Uterus (tissue), 4 donors: ENCODE measurements around the gene DENND5B. TPM values are rescaled to one million over a fixed set of nuclear protein-coding genes. Genes with fewer than 3 reads are reported as not detected.
"Not testable (repeated sequence)": the region's sequence is repeated elsewhere in the genome, so short reads cannot be mapped to it uniquely, and the experiment has no call there.

Experiments
- DNase-seq, 2 donors: peaks; one replicate each; pipeline ENCODE4 v3.0.0-alpha.2; 2019 to 2020
- H3K27ac ChIP-seq, 2 donors: fragments of 200-600 bp; sonication (generic); 1 replicate in 1 of 2; 2 replicates in 1 of 2; pipeline ENCODE4 v1.5.1; 2016 to 2018
- H3K27me3 ChIP-seq, 2 donors: fragments of 200-600 bp; sonication (generic); one replicate each; pipeline ENCODE4 v1.5.1; 2018 to 2019; ENCODE audit warnings: control low read depth in 1 of 2
- H3K36me3 ChIP-seq, 2 donors: fragments of 200-600 bp; sonication (generic); one replicate each; pipeline ENCODE4 v1.5.1; 2019; ENCODE audit warnings: control low read depth in 1 of 2
- H3K4me1 ChIP-seq, 2 donors: fragments of 200-600 bp; sonication (generic); one replicate each; pipeline ENCODE4 v1.5.1; 2018 to 2019; ENCODE audit warnings: control low read depth in 1 of 2
- H3K4me3 ChIP-seq, 2 donors: fragments of 200-600 bp; sonication (generic); 1 replicate in 1 of 2; 2 replicates in 1 of 2; pipeline ENCODE4 v1.5.1; 2018 to 2019; ENCODE audit warnings: mild to moderate bottlenecking in 1 of 2
- H3K9me3 ChIP-seq, 2 donors: fragments of 200-600 bp; sonication (generic); one replicate each; pipeline ENCODE4 v1.5.1; 2019; ENCODE audit warnings: control low read depth in 1 of 2
- POLR2A ChIP-seq, 2 donors: fragments of 450-650 bp; IDR thresholded peaks; one replicate each; pipeline ENCODE4 v1.6.1; 2016; ENCODE audit warnings: antibody characterized with exemption in 2 of 2, mild to moderate bottlenecking in 1 of 2, moderate library complexity in 1 of 2
- intact Hi-C: fragments of 100-400 bp; cut with DNase I; formaldehyde crosslinking; loops from one replicate; pipeline ENCODE4 v1.15.1; 2023; ENCODE audit warnings: low total_unique reads
- total RNA-seq, 4 donors: library from RNA; depleted of rRNA in 3 of 4; stranded (reverse); fragments of >200 nt in 3 of 4; gene quantifications; one replicate each; pipeline versions ENCODE4 v1.1.0 to v1.2.4, GENCODE V29; 2014 to 2023
- TF ChIP-seq, protein P1 (sequence below), 4 experiments: fragments of 200-600 bp in 2 of 4; fragments of 450-650 bp in 2 of 4; sonication (generic) in 2 of 4; IDR thresholded peaks; one replicate each; pipeline ENCODE4 v1.5.1; 2016 to 2019; ENCODE audit warnings: antibody characterized with exemption in 4 of 4, mild to moderate bottlenecking in 2 of 4, moderate library complexity in 1 of 4
- donor health status: DM: yes; HTN: yes; CAD: no.

DENND5B gene
- total RNA-seq, 4 donors from 2014 or later, result 14.4 to 37.0 (median 26.5) TPM

DNA sequence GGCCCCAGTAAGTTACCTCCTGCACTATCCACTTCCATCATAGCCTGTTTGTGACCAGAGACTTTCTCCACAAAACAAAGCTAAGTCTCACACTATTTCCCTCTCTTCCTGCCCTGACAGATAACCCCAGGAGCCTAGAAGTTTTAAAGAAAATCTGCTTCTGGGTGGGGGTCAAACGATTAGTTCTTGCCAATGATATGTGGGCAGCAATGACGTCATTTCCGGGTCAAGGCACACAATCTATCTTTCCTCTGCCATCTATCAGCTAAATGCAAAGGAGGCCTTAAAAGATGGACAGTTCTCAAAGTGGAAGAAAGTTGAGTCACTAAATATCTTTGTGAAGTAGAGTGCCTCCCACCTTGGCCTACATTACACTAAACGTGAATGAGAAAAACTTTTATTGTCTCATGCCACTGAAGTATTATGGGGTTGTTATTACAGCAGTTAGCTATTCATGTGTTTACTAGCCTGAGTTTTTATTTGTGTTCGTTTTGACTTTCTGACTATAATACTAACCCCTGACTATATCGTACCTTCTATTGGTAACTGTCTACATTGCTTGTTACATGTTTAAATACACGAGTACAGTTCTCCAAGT, 86.2 kb downstream of the DENND5B start:
- DNase-seq, result no peak
- H3K4me3 ChIP-seq, result no peak overlapping the region
- intact Hi-C loops, result no loop called here

DNA sequence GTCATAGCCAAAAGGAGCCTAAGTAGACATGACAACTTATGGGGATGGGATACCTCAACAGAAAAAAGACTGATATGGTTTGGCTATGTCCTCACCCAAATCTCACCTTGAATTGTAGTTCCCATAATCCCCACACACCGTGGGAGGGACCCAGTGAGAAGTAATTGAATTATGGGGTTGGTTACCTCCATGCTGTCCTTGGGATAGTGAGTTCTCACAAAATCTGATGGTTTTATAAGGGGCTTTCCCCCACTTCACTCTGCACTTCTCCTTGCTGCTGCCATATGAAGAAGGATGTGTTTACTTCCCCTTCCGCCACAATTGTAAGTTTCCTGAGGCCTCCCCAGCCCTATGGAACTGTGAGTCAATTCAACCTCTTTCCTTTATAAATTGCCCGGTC, 89.9 kb downstream of the DENND5B start:
- H3K9me3 ChIP-seq, DNase-seq, H3K4me1 ChIP-seq, H3K27ac ChIP-seq, H3K4me3 ChIP-seq, H3K36me3 ChIP-seq, intact Hi-C loops, H3K27me3 ChIP-seq: not testable (repeated sequence)

More for the DNA sequence above, 86.2 kb downstream of the DENND5B start:
- Histone ChIP-seq H3K36me3 (no peaks in the 10 kb centered on the region), H3K9me3 (no peaks in the 10 kb centered on the region), H3K27me3 (no peaks in the 10 kb centered on the region), H3K27ac (no peak overlapping the region), H3K4me1 (no peaks in the 10 kb centered on the region)
- TF ChIP-seq, protein P1, sequence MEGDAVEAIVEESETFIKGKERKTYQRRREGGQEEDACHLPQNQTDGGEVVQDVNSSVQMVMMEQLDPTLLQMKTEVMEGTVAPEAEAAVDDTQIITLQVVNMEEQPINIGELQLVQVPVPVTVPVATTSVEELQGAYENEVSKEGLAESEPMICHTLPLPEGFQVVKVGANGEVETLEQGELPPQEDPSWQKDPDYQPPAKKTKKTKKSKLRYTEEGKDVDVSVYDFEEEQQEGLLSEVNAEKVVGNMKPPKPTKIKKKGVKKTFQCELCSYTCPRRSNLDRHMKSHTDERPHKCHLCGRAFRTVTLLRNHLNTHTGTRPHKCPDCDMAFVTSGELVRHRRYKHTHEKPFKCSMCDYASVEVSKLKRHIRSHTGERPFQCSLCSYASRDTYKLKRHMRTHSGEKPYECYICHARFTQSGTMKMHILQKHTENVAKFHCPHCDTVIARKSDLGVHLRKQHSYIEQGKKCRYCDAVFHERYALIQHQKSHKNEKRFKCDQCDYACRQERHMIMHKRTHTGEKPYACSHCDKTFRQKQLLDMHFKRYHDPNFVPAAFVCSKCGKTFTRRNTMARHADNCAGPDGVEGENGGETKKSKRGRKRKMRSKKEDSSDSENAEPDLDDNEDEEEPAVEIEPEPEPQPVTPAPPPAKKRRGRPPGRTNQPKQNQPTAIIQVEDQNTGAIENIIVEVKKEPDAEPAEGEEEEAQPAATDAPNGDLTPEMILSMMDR (IDR thresholded peaks at IDR 0.05), result no peak
- no peak for TF ChIP-seq POLR2A (IDR thresholded peaks at IDR 0.05)

- no peak for DNase-seq
- no peak for TF ChIP-seq POLR2A (IDR thresholded peaks at IDR 0.05)
- TF ChIP-seq, protein P1 (IDR thresholded peaks at IDR 0.05), result no peak
- intact Hi-C loops, result no loop called here
- Histone ChIP-seq H3K36me3 (no peaks in the 10 kb centered on the region), H3K27ac (no peak overlapping the region), H3K27me3 (no peaks in the 10 kb centered on the region), H3K4me1 (no peaks in the 10 kb centered on the region), H3K4me3 (no peak overlapping the region), H3K9me3 (no peaks in the 10 kb centered on the region)
These were observed 91.4 kb downstream of the DENND5B start for GRCh38 chr12:31499567-31499966.

- DNase-seq, result no peak
- H3K27ac ChIP-seq, result no peak overlapping the region
- H3K4me1 ChIP-seq, result no peaks in the 10 kb centered on the region
- intact Hi-C loops, result no loop called here
- H3K9me3 ChIP-seq, result no peaks in the 10 kb centered on the region
- H3K4me3 ChIP-seq, result no peak overlapping the region
- H3K36me3 ChIP-seq, result no peaks in the 10 kb centered on the region
- TF ChIP-seq, protein P1 (IDR thresholded peaks at IDR 0.05), result no peak
- TF ChIP-seq POLR2A (IDR thresholded peaks at IDR 0.05), result no peak
- H3K27me3 ChIP-seq, result no peaks in the 10 kb centered on the region
These were observed 92.5 kb downstream of the DENND5B start for GRCh38 chr12:31498424-31498823.

- Histone ChIP-seq H3K4me3 (no peak overlapping the region), H3K4me1 (peaks cover 0 to 5% of the 10 kb centered on the region in 2 donors), H3K27ac (no peak overlapping the region), H3K27me3 (no peaks in the 10 kb centered on the region), H3K36me3 (no peaks in the 10 kb centered on the region), H3K9me3 (no peaks in the 10 kb centered on the region)
- TF ChIP-seq POLR2A (IDR thresholded peaks at IDR 0.05), result no peak
- no peak for DNase-seq
- intact Hi-C loops, result no loop called here
These were observed 94.7 kb downstream of the DENND5B start for GRCh38 chr12:31496257-31496656.

- H3K36me3 ChIP-seq, result no peaks in the 10 kb centered on the region
- H3K27me3 ChIP-seq, result no peaks in the 10 kb centered on the region
- no peak for DNase-seq
- no peak overlapping the region for H3K4me3 ChIP-seq
- no peaks in the 10 kb centered on the region for H3K9me3 ChIP-seq
- peaks cover 0 to 5% of the 10 kb centered on the region in 2 donors for H3K4me1 ChIP-seq
- no peak overlapping the region for H3K27ac ChIP-seq
- intact Hi-C loops, result no loop called here
- TF ChIP-seq POLR2A (IDR thresholded peaks at IDR 0.05), result no peak
- TF ChIP-seq, protein P1 (IDR thresholded peaks at IDR 0.05), result no peak
These were observed 96.5 kb downstream of the DENND5B start for GRCh38 chr12:31494455-31494854.
